Measurements from ENCODE around the gene LRRC17.

- no peak for TF ChIP-seq CTCF (IDR thresholded peaks at IDR 0.05)
- TF ChIP-seq EP300 (IDR thresholded peaks at IDR 0.05) = no peak
Observed at GRCh38 chr7:102988631-102989560, 76.1 kb downstream of the LRRC17 start.
